ENCODE data around the gene PHLDA2.

DNA sequence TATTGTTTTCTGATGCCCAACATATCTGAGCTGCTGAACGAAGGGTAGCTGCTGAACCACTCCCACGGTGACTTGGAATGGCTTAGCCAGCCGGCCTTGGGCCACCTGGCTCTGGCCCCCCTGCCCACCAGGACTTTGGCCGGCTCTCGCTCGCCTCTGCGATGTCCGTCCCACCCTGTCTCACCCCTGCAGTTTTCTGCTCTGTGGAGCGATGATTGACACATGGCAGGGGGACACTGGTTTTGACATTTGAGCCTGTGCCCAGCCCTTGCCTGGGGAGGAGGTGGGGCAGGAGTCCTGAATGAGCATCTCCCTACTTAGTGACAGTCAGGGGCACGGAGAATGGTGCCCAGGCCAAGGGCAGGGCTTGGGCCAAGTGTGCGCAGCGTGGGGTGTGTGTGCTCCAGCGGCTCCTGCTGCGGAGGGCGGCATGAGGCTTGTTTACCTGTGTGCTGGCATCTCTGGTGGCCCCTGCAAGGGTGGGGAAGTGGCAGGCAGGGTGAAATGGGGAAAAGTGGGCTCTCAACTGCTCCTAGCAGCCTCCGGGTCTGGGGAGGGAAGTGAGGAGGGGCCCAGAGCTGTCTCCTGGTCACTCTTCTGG, 27.9 kb downstream of the PHLDA2 start:
- TF ChIP-seq, protein P1, sequence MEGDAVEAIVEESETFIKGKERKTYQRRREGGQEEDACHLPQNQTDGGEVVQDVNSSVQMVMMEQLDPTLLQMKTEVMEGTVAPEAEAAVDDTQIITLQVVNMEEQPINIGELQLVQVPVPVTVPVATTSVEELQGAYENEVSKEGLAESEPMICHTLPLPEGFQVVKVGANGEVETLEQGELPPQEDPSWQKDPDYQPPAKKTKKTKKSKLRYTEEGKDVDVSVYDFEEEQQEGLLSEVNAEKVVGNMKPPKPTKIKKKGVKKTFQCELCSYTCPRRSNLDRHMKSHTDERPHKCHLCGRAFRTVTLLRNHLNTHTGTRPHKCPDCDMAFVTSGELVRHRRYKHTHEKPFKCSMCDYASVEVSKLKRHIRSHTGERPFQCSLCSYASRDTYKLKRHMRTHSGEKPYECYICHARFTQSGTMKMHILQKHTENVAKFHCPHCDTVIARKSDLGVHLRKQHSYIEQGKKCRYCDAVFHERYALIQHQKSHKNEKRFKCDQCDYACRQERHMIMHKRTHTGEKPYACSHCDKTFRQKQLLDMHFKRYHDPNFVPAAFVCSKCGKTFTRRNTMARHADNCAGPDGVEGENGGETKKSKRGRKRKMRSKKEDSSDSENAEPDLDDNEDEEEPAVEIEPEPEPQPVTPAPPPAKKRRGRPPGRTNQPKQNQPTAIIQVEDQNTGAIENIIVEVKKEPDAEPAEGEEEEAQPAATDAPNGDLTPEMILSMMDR (IDR thresholded peaks at IDR 0.05), result no peak
- no peak for TF ChIP-seq EZH2 (IDR thresholded peaks at IDR 0.05; ENCODE audit: borderline replicate concordance, insufficient read depth, low read depth, low read length, poor library complexity, severe bottlenecking)

All from B cell (primary cell).